Inflammatory macrophage (primary cell): ENCODE data around the gene SNU13.
"Not testable (repeated sequence)": the region's sequence is repeated elsewhere in the genome, so short reads cannot be mapped to it uniquely, and the experiment has no call there.

Experiments
- DNase-seq, 2 donors: peaks; one replicate each; pipeline ENCODE4 v3.0.0-alpha.2; 2020 to 2022

The SNU13 gene

GRCh38 chr22:41681616-41682015 lies 7.1 kb downstream of the SNU13 start:
- peak in 1 of 2 donors; percentile 14 for DNase-seq

- DNase-seq = no peak
Measured at GRCh38 chr22:41676134-41676533, 12.5 kb downstream of the SNU13 start.

- no peak for DNase-seq
Measured at GRCh38 chr22:41674846-41675340, 13.8 kb downstream of the SNU13 start.

GRCh38 chr22:41672780-41673509 lies 15.7 kb downstream of the SNU13 start:
- DNase-seq = no peak

GRCh38 chr22:41672096-41672495 lies 16.6 kb downstream of the SNU13 start:
- DNase-seq = not testable (repeated sequence)

- no peak for DNase-seq
Measured at GRCh38 chr22:41668971-41669911, 19.4 kb downstream of the SNU13 start.

- DNase-seq = no peak
Measured at GRCh38 chr22:41664951-41665350, 23.7 kb downstream of the SNU13 start.

- DNase-seq = no peak
Measured at GRCh38 chr22:41664490-41664889, 24.2 kb downstream of the SNU13 start.

- not testable (repeated sequence) for DNase-seq
Measured at GRCh38 chr22:41663594-41663993, 25.1 kb downstream of the SNU13 start.

- no peak for DNase-seq
Measured at GRCh38 chr22:41661713-41662112, 27.0 kb downstream of the SNU13 start.

GRCh38 chr22:41661088-41661487 lies 27.6 kb downstream of the SNU13 start:
- DNase-seq = no peak

- no peak for DNase-seq
Measured at GRCh38 chr22:41660416-41660815, 28.3 kb downstream of the SNU13 start.

GRCh38 chr22:41659941-41660340 lies 28.7 kb downstream of the SNU13 start:
- no peak for DNase-seq

- DNase-seq = no peak
Measured at GRCh38 chr22:41658869-41659268, 29.8 kb downstream of the SNU13 start.

- no peak for DNase-seq
Measured at GRCh38 chr22:41657709-41658108, 31.0 kb downstream of the SNU13 start.

- DNase-seq = no peak
Measured at GRCh38 chr22:41656556-41656955, 32.1 kb downstream of the SNU13 start.

- no peak for DNase-seq
Measured at GRCh38 chr22:41654322-41654721, 34.3 kb downstream of the SNU13 start.

GRCh38 chr22:41650821-41651220 lies 37.8 kb downstream of the SNU13 start:
- DNase-seq = no peak

GRCh38 chr22:41650229-41650628 lies 38.4 kb downstream of the SNU13 start:
- no peak for DNase-seq

- no peak for DNase-seq
Measured at GRCh38 chr22:41648432-41648831, 40.2 kb downstream of the SNU13 start.

- no peak for DNase-seq
Measured at GRCh38 chr22:41647771-41648170, 40.9 kb downstream of the SNU13 start.

GRCh38 chr22:41642331-41643110 lies 46.1 kb downstream of the SNU13 start:
- no peak for DNase-seq

- no peak for DNase-seq
Measured at GRCh38 chr22:41641854-41642253, 46.8 kb downstream of the SNU13 start.
